ENCODE data around the gene GPR65. TPM values are rescaled to one million over a fixed set of nuclear protein-coding genes. Genes with fewer than 3 reads are reported as not detected.

GPR65 gene
- total and polyA plus RNA-seq, 2 experiments from 2014 or later, result not detected

DNA sequence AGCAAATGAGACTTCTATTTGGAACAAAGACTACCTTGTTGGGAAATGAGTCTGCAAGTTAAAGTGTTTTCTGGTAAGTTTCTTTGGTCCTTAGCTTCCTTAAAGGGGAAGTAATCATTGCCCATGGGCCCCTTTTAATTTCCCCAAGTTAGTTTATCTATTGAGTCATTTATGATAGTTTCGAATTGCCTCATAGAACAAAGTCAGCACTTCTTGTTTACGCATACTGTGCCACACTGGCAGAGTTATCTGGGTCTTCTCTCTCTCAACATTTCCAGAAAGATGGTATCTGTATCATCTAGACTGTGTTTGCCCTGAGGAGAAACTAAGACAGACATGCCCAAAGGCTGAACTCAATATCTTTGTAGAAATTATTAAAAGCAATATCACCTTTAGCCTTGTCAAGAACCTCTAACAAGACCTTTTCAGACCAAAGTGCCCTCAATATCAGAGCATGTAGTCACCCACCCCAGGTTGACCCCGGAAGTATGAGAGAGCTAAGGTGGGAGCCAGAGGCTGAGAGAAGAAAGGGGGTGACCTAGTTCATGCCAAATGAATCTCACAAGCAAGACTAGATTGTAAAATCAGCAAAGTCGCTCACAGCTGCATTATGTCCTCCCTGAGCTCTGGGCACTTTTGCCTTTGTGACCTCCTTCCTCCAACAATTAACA lies 40.0 kb downstream of the GPR65 start:
- Histone ChIP-seq H4K20me1 (replicated peaks; ENCODE audit: insufficient read depth) (no peaks in the 10 kb centered on the region), H3F3A (replicated peaks; ENCODE audit: low read depth) (no peaks in the 10 kb centered on the region), H3K36me3 (ENCODE audit: insufficient read depth) (no peaks in the 10 kb centered on the region), H3K4me2 (no peak overlapping the region), H3K79me2 (replicated peaks; ENCODE audit: insufficient read depth) (no peaks in the 10 kb centered on the region), H3K27me3 (ENCODE audit: insufficient read depth) (no peaks in the 10 kb centered on the region), H3K4me1 (ENCODE audit: insufficient read depth) (no peaks in the 10 kb centered on the region), H3K27ac (ENCODE audit: low read depth) (no peak overlapping the region), H3K9me2 (ENCODE audit: insufficient read depth) (peaks cover 16% of the 10 kb centered on the region), H3K4me3 (no peak overlapping the region), H2AFZ (no peak overlapping the region)
- H3K27me3 Mint-ChIP-seq (ENCODE audit: insufficient read depth, low read depth, poor library complexity), result no peaks in the 10 kb centered on the region
- H3K4me1 Mint-ChIP-seq, result no peaks in the 10 kb centered on the region
- no peak overlapping the region for H3K27ac Mint-ChIP-seq
- TF ChIP-seq POLR2AphosphoS5 (IDR thresholded peaks at IDR 0.05; ENCODE audit: low read depth), result no peak
- TF ChIP-seq EZH2phosphoT487 (IDR thresholded peaks at IDR 0.05; ENCODE audit: unreplicated experiment), result no peak
- TF ChIP-seq EZH2 (IDR thresholded peaks at IDR 0.05; ENCODE audit: low read depth, unreplicated experiment), result no peak
- TF ChIP-seq CREB1 (CRISPR knock-in tag; IDR thresholded peaks at IDR 0.05; ENCODE audit: low read depth), result no peak
- TF ChIP-seq, protein P1, sequence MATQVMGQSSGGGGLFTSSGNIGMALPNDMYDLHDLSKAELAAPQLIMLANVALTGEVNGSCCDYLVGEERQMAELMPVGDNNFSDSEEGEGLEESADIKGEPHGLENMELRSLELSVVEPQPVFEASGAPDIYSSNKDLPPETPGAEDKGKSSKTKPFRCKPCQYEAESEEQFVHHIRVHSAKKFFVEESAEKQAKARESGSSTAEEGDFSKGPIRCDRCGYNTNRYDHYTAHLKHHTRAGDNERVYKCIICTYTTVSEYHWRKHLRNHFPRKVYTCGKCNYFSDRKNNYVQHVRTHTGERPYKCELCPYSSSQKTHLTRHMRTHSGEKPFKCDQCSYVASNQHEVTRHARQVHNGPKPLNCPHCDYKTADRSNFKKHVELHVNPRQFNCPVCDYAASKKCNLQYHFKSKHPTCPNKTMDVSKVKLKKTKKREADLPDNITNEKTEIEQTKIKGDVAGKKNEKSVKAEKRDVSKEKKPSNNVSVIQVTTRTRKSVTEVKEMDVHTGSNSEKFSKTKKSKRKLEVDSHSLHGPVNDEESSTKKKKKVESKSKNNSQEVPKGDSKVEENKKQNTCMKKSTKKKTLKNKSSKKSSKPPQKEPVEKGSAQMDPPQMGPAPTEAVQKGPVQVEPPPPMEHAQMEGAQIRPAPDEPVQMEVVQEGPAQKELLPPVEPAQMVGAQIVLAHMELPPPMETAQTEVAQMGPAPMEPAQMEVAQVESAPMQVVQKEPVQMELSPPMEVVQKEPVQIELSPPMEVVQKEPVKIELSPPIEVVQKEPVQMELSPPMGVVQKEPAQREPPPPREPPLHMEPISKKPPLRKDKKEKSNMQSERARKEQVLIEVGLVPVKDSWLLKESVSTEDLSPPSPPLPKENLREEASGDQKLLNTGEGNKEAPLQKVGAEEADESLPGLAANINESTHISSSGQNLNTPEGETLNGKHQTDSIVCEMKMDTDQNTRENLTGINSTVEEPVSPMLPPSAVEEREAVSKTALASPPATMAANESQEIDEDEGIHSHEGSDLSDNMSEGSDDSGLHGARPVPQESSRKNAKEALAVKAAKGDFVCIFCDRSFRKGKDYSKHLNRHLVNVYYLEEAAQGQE (IDR thresholded peaks at IDR 0.05; ENCODE audit: unreplicated experiment), result no peak
- no peak for TF ChIP-seq NANOG (IDR thresholded peaks at IDR 0.05; ENCODE audit: borderline replicate concordance)
- no peak for TF ChIP-seq STAT1 (IDR thresholded peaks at IDR 0.05; ENCODE audit: unreplicated experiment)
- TF ChIP-seq JUNB (IDR thresholded peaks at IDR 0.05; ENCODE audit: unreplicated experiment), result no peak
- TF ChIP-seq ZNF114 (CRISPR knock-in tag; IDR thresholded peaks at IDR 0.05), result no peak
- H3K4me3 Mint-ChIP-seq, result no peak overlapping the region
- ATAC-seq, result no peak
- H3K9me3 Mint-ChIP-seq, result no peaks in the 10 kb centered on the region
- no peaks in the 10 kb centered on the region for H3K36me3 Mint-ChIP-seq (ENCODE audit: low read depth)
- no peak for DNase-seq (ENCODE audit: low spot score)

DNA sequence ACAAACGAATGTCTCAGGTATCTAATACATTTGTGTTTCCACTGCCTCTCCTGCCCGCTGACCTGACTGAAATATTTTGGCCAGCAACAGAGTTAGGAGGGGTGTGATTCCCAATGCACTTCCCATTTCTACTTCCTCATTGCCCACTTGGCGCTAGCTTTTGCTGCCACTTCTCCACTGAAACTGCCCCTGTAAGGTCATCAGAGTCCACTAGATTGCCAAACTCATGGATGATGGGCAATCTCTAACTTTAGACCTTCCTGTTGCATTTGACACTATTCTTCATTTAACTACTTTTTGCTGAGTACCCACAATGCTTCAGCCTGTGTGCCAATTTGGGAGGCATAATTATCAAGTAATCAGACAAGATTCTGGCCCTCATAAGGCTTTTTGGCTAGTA lies 40.8 kb downstream of the GPR65 start:
- H3K9me2 ChIP-seq (ENCODE audit: insufficient read depth), result peaks cover 16% of the 10 kb centered on the region
- H3K36me3 Mint-ChIP-seq (ENCODE audit: low read depth), result no peaks in the 10 kb centered on the region
- no peaks in the 10 kb centered on the region for H3K4me1 ChIP-seq (ENCODE audit: insufficient read depth)
- no peak overlapping the region for H3K4me3 ChIP-seq
- H2AFZ ChIP-seq, result no peak overlapping the region
- no peaks in the 10 kb centered on the region for H3K4me1 Mint-ChIP-seq
- ATAC-seq, result no peak
- H3K27ac Mint-ChIP-seq, result no peak overlapping the region
- no peaks in the 10 kb centered on the region for H3K9me3 Mint-ChIP-seq
- no peaks in the 10 kb centered on the region for H3K79me2 ChIP-seq (replicated peaks; ENCODE audit: insufficient read depth)
- no peak overlapping the region for H3K4me2 ChIP-seq
- no peaks in the 10 kb centered on the region for H3F3A ChIP-seq (replicated peaks; ENCODE audit: low read depth)
- no peak overlapping the region for H3K27ac ChIP-seq (ENCODE audit: low read depth)
- no peaks in the 10 kb centered on the region for H3K36me3 ChIP-seq (ENCODE audit: insufficient read depth)
- TF ChIP-seq NANOG (IDR thresholded peaks at IDR 0.05; ENCODE audit: borderline replicate concordance), result no peak
- no peak for TF ChIP-seq EZH2 (IDR thresholded peaks at IDR 0.05; ENCODE audit: low read depth, unreplicated experiment)
- TF ChIP-seq, protein P2, sequence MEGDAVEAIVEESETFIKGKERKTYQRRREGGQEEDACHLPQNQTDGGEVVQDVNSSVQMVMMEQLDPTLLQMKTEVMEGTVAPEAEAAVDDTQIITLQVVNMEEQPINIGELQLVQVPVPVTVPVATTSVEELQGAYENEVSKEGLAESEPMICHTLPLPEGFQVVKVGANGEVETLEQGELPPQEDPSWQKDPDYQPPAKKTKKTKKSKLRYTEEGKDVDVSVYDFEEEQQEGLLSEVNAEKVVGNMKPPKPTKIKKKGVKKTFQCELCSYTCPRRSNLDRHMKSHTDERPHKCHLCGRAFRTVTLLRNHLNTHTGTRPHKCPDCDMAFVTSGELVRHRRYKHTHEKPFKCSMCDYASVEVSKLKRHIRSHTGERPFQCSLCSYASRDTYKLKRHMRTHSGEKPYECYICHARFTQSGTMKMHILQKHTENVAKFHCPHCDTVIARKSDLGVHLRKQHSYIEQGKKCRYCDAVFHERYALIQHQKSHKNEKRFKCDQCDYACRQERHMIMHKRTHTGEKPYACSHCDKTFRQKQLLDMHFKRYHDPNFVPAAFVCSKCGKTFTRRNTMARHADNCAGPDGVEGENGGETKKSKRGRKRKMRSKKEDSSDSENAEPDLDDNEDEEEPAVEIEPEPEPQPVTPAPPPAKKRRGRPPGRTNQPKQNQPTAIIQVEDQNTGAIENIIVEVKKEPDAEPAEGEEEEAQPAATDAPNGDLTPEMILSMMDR (conservative IDR thresholded peaks at IDR 0.05; ENCODE audit: low read depth in 2 of 2), result no peak
- no peak for TF ChIP-seq ZNF331 (CRISPR knock-in tag; IDR thresholded peaks at IDR 0.05; ENCODE audit: low read depth)
- TF ChIP-seq CREB1 (CRISPR knock-in tag; IDR thresholded peaks at IDR 0.05; ENCODE audit: low read depth), result no peak
- TF ChIP-seq, protein P3, sequence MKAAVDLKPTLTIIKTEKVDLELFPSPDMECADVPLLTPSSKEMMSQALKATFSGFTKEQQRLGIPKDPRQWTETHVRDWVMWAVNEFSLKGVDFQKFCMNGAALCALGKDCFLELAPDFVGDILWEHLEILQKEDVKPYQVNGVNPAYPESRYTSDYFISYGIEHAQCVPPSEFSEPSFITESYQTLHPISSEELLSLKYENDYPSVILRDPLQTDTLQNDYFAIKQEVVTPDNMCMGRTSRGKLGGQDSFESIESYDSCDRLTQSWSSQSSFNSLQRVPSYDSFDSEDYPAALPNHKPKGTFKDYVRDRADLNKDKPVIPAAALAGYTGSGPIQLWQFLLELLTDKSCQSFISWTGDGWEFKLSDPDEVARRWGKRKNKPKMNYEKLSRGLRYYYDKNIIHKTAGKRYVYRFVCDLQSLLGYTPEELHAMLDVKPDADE (IDR thresholded peaks at IDR 0.05), result no peak
- TF ChIP-seq STAT1 (IDR thresholded peaks at IDR 0.05; ENCODE audit: unreplicated experiment), result no peak
- TF ChIP-seq JUNB (IDR thresholded peaks at IDR 0.05; ENCODE audit: unreplicated experiment), result no peak
- no peak for TF ChIP-seq EZH2phosphoT487 (IDR thresholded peaks at IDR 0.05; ENCODE audit: unreplicated experiment)
- TF ChIP-seq ZNF114 (CRISPR knock-in tag; IDR thresholded peaks at IDR 0.05), result no peak
- no peak for TF ChIP-seq POLR2AphosphoS5 (IDR thresholded peaks at IDR 0.05; ENCODE audit: low read depth)
- H3K27me3 ChIP-seq (ENCODE audit: insufficient read depth), result no peaks in the 10 kb centered on the region
- H3K27me3 Mint-ChIP-seq (ENCODE audit: insufficient read depth, low read depth, poor library complexity), result no peaks in the 10 kb centered on the region
- no peak overlapping the region for H3K4me3 Mint-ChIP-seq
- no peak for DNase-seq (ENCODE audit: low spot score)
- no peaks in the 10 kb centered on the region for H4K20me1 ChIP-seq (replicated peaks; ENCODE audit: insufficient read depth)

Measured in GM23338 (cell line).